K562 (cell line): Measurements from ENCODE around the gene SLC7A1. TPM values are rescaled to one million over a fixed set of nuclear protein-coding genes. Genes with fewer than 3 reads are reported as not detected.

Experiments used
- ATAC-seq: fragments of 200-7000 bp; cut with Tn5 transposase; 3 replicates; pipeline ENCODE4 v1.9.1; 2020; ENCODE audit warnings: moderate library complexity
- BruUV-seq: library from RNA; stranded (reverse); fragments of 400-500 nt; replicated peaks from 2 replicates; lab custom pipeline; 2021; lab: Mats Ljungman, UMichigan
- CTCF ChIA-PET: fragments of 300-600 bp; formaldehyde crosslinking; extraction: SDS; loops from one replicate; lab custom pipeline; 2021; ENCODE audit warnings: low intra/inter-chr PET ratio; lab: Yijun Ruan, JAX
- POLR2A ChIA-PET: fragments of 300-600, 350-650 bp; sonication (Branson Sonifier 250); formaldehyde crosslinking; extraction: SDS; loops from one replicate; lab custom pipeline; 2021; ENCODE audit warnings: antibody characterized with exemption, inconsistent platforms; lab: Yijun Ruan, JAX
- DNase-seq, 4 experiments: peaks; one replicate each; pipeline versions ENCODE4 v3.0.0 to v3.0.0-alpha.2; 2011 to 2018; ENCODE audit warnings: low spot score in 3 of 4, mixed read lengths in 3 of 4; ENCODE audit errors: extremely low read depth in 1 of 4
- FAIRE-seq: peaks from 2 replicates; lab custom pipeline; 2011; peaks lifted over from hg19 to GRCh38; lab: Jason Lieb, UNC
- H2AFZ ChIP-seq: 2 replicates; pipeline ENCODE4 v1.6.0; 2011; ENCODE audit warnings: low read depth, low read length, control low read depth, inconsistent platforms
- H3K27ac ChIP-seq: fragments of 200-600 bp; 3 replicates; pipeline ENCODE4 v1.8.0; 2011; ENCODE audit warnings: low read depth, mild to moderate bottlenecking, control low read depth, inconsistent platforms, low read length, moderate library complexity, mixed read lengths; ENCODE audit errors: extremely low read depth
- H3K27me3 ChIP-seq, 2 experiments: fragments of 300-600 bp in 1 of 2; 2 replicates in 1 of 2; 3 replicates in 1 of 2; pipeline versions ENCODE4 v1.6.0 to v1.8.0; 2011; ENCODE audit warnings: inconsistent platforms in 2 of 2, low read length in 2 of 2, mild to moderate bottlenecking in 1 of 2, mixed read lengths in 1 of 2, moderate library complexity in 1 of 2; ENCODE audit not compliant: control insufficient read depth in 2 of 2, insufficient read depth in 2 of 2
- H3K36me3 ChIP-seq: fragments of 300-600 bp; 3 replicates; pipeline ENCODE4 v1.8.0; 2011; ENCODE audit warnings: mild to moderate bottlenecking, low read length, inconsistent platforms; ENCODE audit not compliant: control insufficient read depth, insufficient read depth
- H3K4me1 ChIP-seq, 2 experiments: fragments of 200-600 bp in 1 of 2; replicated peaks in 1 of 2; 2 replicates in 1 of 2; 3 replicates in 1 of 2; pipeline versions ENCODE4 v1.5.1 to v1.8.0; 2011; ENCODE audit warnings: inconsistent platforms in 2 of 2, low read length in 2 of 2, mild to moderate bottlenecking in 1 of 2, mixed read lengths in 1 of 2, moderate library complexity in 1 of 2; ENCODE audit not compliant: control insufficient read depth in 2 of 2, insufficient read depth in 2 of 2
- H3K4me2 ChIP-seq: 2 replicates; pipeline ENCODE4 v1.6.1; 2011; ENCODE audit warnings: low read length, control low read depth, inconsistent platforms, mixed read lengths; ENCODE audit not compliant: insufficient read depth
- H3K4me3 ChIP-seq: fragments of 200-600 bp; sonication (generic), shearing (Covaris generic); 2 replicates; pipeline ENCODE4 v1.5.1; 2016; ENCODE audit warnings: control low read depth, inconsistent platforms
- H3K79me2 ChIP-seq: fragments of 200-600 bp; 3 replicates; pipeline ENCODE4 v1.8.0; 2011; ENCODE audit warnings: low read length, inconsistent platforms; ENCODE audit not compliant: control insufficient read depth, insufficient read depth
- H3K9ac ChIP-seq, 2 experiments: 2 replicates each; pipeline versions ENCODE4 v1.6.0 to v1.6.1; 2011; ENCODE audit warnings: low read depth in 2 of 2, low read length in 2 of 2, control low read depth in 1 of 2, inconsistent platforms in 1 of 2, mild to moderate bottlenecking in 1 of 2, mixed read lengths in 1 of 2; ENCODE audit not compliant: insufficient read depth in 1 of 2
- H3K9me1 ChIP-seq: one replicate; pipeline ENCODE4 v1.6.0; 2011; ENCODE audit warnings: inconsistent platforms, mild to moderate bottlenecking, low read length, moderate library complexity; ENCODE audit not compliant: control insufficient read depth, insufficient read depth
- H3K9me3 ChIP-seq: replicated peaks from 2 replicates; pipeline ENCODE4 v1.5.1; 2011; ENCODE audit warnings: low read depth, low read length, inconsistent platforms; ENCODE audit not compliant: control insufficient read depth, insufficient read depth
- H4K20me1 ChIP-seq: replicated peaks from 2 replicates; pipeline ENCODE4 v1.6.1; 2011; ENCODE audit warnings: low read length, inconsistent platforms, mixed read lengths; ENCODE audit not compliant: control insufficient read depth, insufficient read depth
- ADNP ChIP-seq: fragments of 200-800 bp; sonication (Bioruptor generic); IDR thresholded peaks from 2 replicates; pipeline ENCODE4 v1.6.1; 2016; ENCODE audit warnings: missing genetic modification characterization, missing compliant biosample characterization
- ARNT ChIP-seq, 2 experiments: fragments of 450-650 bp; IDR thresholded peaks; 2 replicates each; pipeline ENCODE4 v1.6.1; 2016; ENCODE audit warnings: mild to moderate bottlenecking in 1 of 2
- BMI1 ChIP-seq: fragments of 150-350 bp; IDR thresholded peaks from 2 replicates; pipeline ENCODE4 v1.6.1; 2014; ENCODE audit warnings: low read length
- CEBPG ChIP-seq, 3 experiments: fragments of 200-800 bp in 1 of 3; sonication (Bioruptor generic) in 1 of 3; sonication (generic) in 1 of 3; formaldehyde crosslinking in 1 of 3; IDR thresholded peaks in 2 of 3; conservative IDR thresholded peaks in 1 of 3; 2 replicates each; pipeline versions ENCODE4 v1.6.1 to v1.8.0; 2016 to 2022; ENCODE audit warnings: missing compliant biosample characterization in 2 of 3, missing genetic modification characterization in 2 of 3, mild to moderate bottlenecking in 1 of 3, missing genetic modification reagents in 1 of 3
- DLX4 ChIP-seq: fragments of 250-450 bp; sonication (Bioruptor Pico); IDR thresholded peaks from 2 replicates; pipeline ENCODE4 v1.6.1; 2021; ENCODE audit warnings: mild to moderate bottlenecking
- HOMEZ ChIP-seq: fragments of 250-450 bp; sonication (Bioruptor Pico); IDR thresholded peaks from 2 replicates; pipeline ENCODE4 v1.4.0; 2020; ENCODE audit warnings: mild to moderate bottlenecking, moderate library complexity
- JUN ChIP-seq, 2 experiments: sonication (generic) in 1 of 2; formaldehyde crosslinking in 1 of 2; IDR thresholded peaks; 2 replicates each; pipeline versions ENCODE4 v1.6.1 to v1.8.0; 2012 to 2022; ENCODE audit warnings: borderline replicate concordance in 2 of 2, mild to moderate bottlenecking in 2 of 2, improper control_type of control experiment in 1 of 2, low read depth in 1 of 2, low read length in 1 of 2, missing genetic modification reagents in 1 of 2
- MTF1 ChIP-seq: fragments of 250-450 bp; sonication (Bioruptor Pico); IDR thresholded peaks from 2 replicates; pipeline ENCODE4 v1.9.0; 2021; ENCODE audit warnings: moderate library complexity, mild to moderate bottlenecking, inconsistent platforms, borderline replicate concordance
- NCOR1 ChIP-seq: fragments of 450-650 bp; IDR thresholded peaks from 2 replicates; pipeline ENCODE4 v1.6.1; 2016; ENCODE audit warnings: mild to moderate bottlenecking, moderate library complexity
- RBM17 ChIP-seq: fragments of 200-400 bp; formaldehyde crosslinking; IDR thresholded peaks from 2 replicates; pipeline ENCODE4 v1.6.1; 2017; ENCODE audit warnings: low read depth, mild to moderate bottlenecking, low read length, borderline replicate concordance
- RBM22 ChIP-seq: fragments of 200-400 bp; formaldehyde crosslinking; IDR thresholded peaks from 2 replicates; pipeline ENCODE4 v1.6.1; 2018; ENCODE audit warnings: low read length, low read depth; ENCODE audit not compliant: poor library complexity, severe bottlenecking
- SLC30A9 ChIP-seq: fragments of 250-450 bp; sonication (Bioruptor Pico); IDR thresholded peaks from 2 replicates; pipeline ENCODE4 v1.8.0; 2022; ENCODE audit warnings: mild to moderate bottlenecking, moderate library complexity
- ZNF217 ChIP-seq: sonication (generic); formaldehyde crosslinking; IDR thresholded peaks from 2 replicates; pipeline ENCODE4 v1.8.0; 2022; ENCODE audit warnings: mild to moderate bottlenecking, missing genetic modification reagents
- ZNF695 ChIP-seq: fragments of 450-650 bp; formaldehyde crosslinking; IDR thresholded peaks from 2 replicates; pipeline ENCODE4 v1.4.0; 2020; ENCODE audit warnings: mild to moderate bottlenecking, moderate library complexity
- WGBS: fragments of 100-300 bp; shearing (Covaris generic); methylation state at CpG from one replicate; pipeline ENCODE4 v1.1.6; 2016; ENCODE audit warnings: low coverage, mixed read lengths; ENCODE audit not compliant: insufficient coverage; ENCODE audit errors: missing lambda C conversion rate; 5-methylcytosine and 5-hydroxymethylcytosine counted together
- in situ Hi-C: fragments of 300-500 bp; cut with MboI; formaldehyde crosslinking; loops from 4 replicates; pipeline ENCODE4 v1.15.0; 2018; ENCODE audit warnings: inconsistent platforms, mixed read lengths
- intact Hi-C: fragments of 100-400 bp; cut with micrococcal nuclease; formaldehyde crosslinking; loops from 2 replicates; pipeline ENCODE4 v1.14.2; 2022
- polyA plus RNA-seq, 8 experiments: library from polyadenylated mRNA; depleted of rRNA in 4 of 8; stranded (reverse) in 5 of 8; unstranded in 3 of 8; fragments of >200 nt; fragmentation: Nextera tagmentation in 2 of 8; fragmentation: Illumina TruSeq in 1 of 8; extraction: Ambion mirVana in 2 of 8; extraction: Trizol in 1 of 8; gene quantifications; 2 replicates each; pipeline versions ENCODE4 v1.2.1 to v1.2.3, GENCODE V29; 2011 to 2014; ENCODE audit warnings: inconsistent platforms in 1 of 8, missing spikeins in 1 of 8
- total RNA-seq, 7 experiments: library from RNA; depleted of rRNA in 6 of 7; stranded (reverse); fragments of >200 nt in 6 of 7; fragmentation: Illumina TruSeq in 2 of 7; extraction: Trizol in 2 of 7; gene quantifications; 2 replicates each; pipeline versions ENCODE4 v1.2.1 to v1.2.3, GENCODE V29; 2011 to 2021; ENCODE audit warnings: low replicate concordance in 1 of 7
- TF ChIP-seq, protein P1 (sequence below): fragments of 450-650 bp; formaldehyde crosslinking; IDR thresholded peaks from 2 replicates; pipeline ENCODE4 v1.4.0; 2022; ENCODE audit warnings: missing genetic modification characterization

The SLC7A1 gene
- total and polyA plus RNA-seq, 9 of the 15 experiments (the other 6 are each of a cell fraction or from before 2014, with no cell fraction given), result 3.3 to 69.7 (median 10.8) TPM

- in situ Hi-C loops, result no loop called here
- H2AFZ ChIP-seq, result no peak overlapping the region
- BruUV-seq, result no TSS peak
Observed at GRCh38 chr13:29597706-29598105, 2.2 kb upstream of the SLC7A1 start.

More at GRCh38 chr13:29597706-29598105, 2.2 kb upstream of the SLC7A1 start:
- Histone ChIP-seq H4K20me1 (peaks cover 5% of the 10 kb centered on the region; the same call in 1 of the 2 replicates), H3K9ac (no peak overlapping the region), H3K79me2 (peaks cover 26% of the 10 kb centered on the region), H3K4me2 (no peak overlapping the region), H3K9me1 (no peaks in the 10 kb centered on the region), H3K36me3 (no peaks in the 10 kb centered on the region), H3K4me1 (peaks cover 3 to 13% of the 10 kb centered on the region in 2 experiments; a peak in 4 of 5 replicates), H3K27me3 (peaks cover 0 to 2% of the 10 kb centered on the region in 2 experiments; a peak in 2 of 5 replicates), H3K27ac (no peak overlapping the region), H3K9me3 (no peaks in the 10 kb centered on the region), H3K4me3 (no peak overlapping the region)
- no peak for TF ChIP-seq ZNF695 (CRISPR knock-in tag)
- no peak for TF ChIP-seq JUN (IDR thresholded peaks at IDR 0.05; ENCODE audit: borderline replicate concordance, low read depth, low read length)
- TF ChIP-seq JUN (CRISPR knock-in tag; IDR thresholded peaks at IDR 0.05; ENCODE audit: borderline replicate concordance), result no peak
- no peak for TF ChIP-seq ZNF217 (CRISPR knock-in tag)
- TF ChIP-seq, protein P1, sequence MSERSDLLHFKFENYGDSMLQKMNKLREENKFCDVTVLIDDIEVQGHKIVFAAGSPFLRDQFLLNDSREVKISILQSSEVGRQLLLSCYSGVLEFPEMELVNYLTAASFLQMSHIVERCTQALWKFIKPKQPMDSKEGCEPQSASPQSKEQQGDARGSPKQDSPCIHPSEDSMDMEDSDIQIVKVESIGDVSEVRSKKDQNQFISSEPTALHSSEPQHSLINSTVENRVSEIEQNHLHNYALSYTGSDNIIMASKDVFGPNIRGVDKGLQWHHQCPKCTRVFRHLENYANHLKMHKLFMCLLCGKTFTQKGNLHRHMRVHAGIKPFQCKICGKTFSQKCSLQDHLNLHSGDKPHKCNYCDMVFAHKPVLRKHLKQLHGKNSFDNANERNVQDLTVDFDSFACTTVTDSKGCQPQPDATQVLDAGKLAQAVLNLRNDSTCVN (CRISPR knock-in tag), result no peak
- TF ChIP-seq HOMEZ (CRISPR knock-in tag), result no peak
- no peak for TF ChIP-seq ARNT (IDR thresholded peaks at IDR 0.05)
- no peak for TF ChIP-seq CEBPG (CRISPR knock-in tag; IDR thresholded peaks at IDR 0.05)
- no peak for TF ChIP-seq CEBPG (tag; conservative IDR thresholded peaks at IDR 0.05 in 1 of 2, IDR thresholded peaks at IDR 0.05 in 1 of 2)
- TF ChIP-seq ADNP, result no peak
- no peak for TF ChIP-seq RBM22
- TF ChIP-seq NCOR1, result no peak
- TF ChIP-seq DLX4, result no peak
- no peak for TF ChIP-seq SLC30A9 (CRISPR knock-in tag)
- TF ChIP-seq BMI1, result no peak
- no peak for TF ChIP-seq RBM17
- TF ChIP-seq MTF1 (CRISPR knock-in tag), result no peak
- ChIA-PET CTCF (no interaction called here), POLR2A (interaction anchor here (0.7 kb wide), 1 partner anchor 9 kb away, joined by 3 read pairs; no protein-coding TSS in a partner anchor)
- no peak for DNase-seq
- FAIRE-seq, result no peak
- WGBS, result 61% methylated on average over 3 of the region's 3 CpGs
- intact Hi-C loops, result no loop called here
- no peak for ATAC-seq
